ELF-1 (cell line): ENCODE measurements around the gene ADCY5.
"Not testable (repeated sequence)": the region's sequence is repeated elsewhere in the genome, so short reads cannot be mapped to it uniquely, and the experiment has no call there.

ENCODE experiments used
- DNase-seq: peaks from one replicate; pipeline ENCODE4 v3.0.0-alpha.2; 2016; ENCODE audit warnings: low read depth, low spot score

ADCY5 gene

GRCh38 chr3:123448536-123449101, at the start of gene ADCY5:
Gene ADCY5, minus strand, starts transcription at chr3:123449090. Its CDS starts 545 bp downstream, at chr3:123448545.
- DNase-seq, result peak; percentile 41

GRCh38 chr3:123493912-123494311, 45.0 kb upstream of the ADCY5 start:
- DNase-seq, result no peak

GRCh38 chr3:123491966-123492587, 43.2 kb upstream of the ADCY5 start:
- DNase-seq, result no peak

- DNase-seq, result peak; percentile 82
Observed at GRCh38 chr3:123489400-123490004, 40.6 kb upstream of the ADCY5 start.

- no peak for DNase-seq
Observed at GRCh38 chr3:123488645-123489347, 39.9 kb upstream of the ADCY5 start.

- not testable (repeated sequence) for DNase-seq
Observed at GRCh38 chr3:123487063-123487462, 38.2 kb upstream of the ADCY5 start.

- no peak for DNase-seq
Observed at GRCh38 chr3:123486460-123486859, 37.6 kb upstream of the ADCY5 start.

- no peak for DNase-seq
Observed at GRCh38 chr3:123485551-123485950, 36.7 kb upstream of the ADCY5 start.

GRCh38 chr3:123483146-123483545, 34.3 kb upstream of the ADCY5 start:
- no peak for DNase-seq

- no peak for DNase-seq
Observed at GRCh38 chr3:123481722-123482457, 33.0 kb upstream of the ADCY5 start.

- DNase-seq, result no peak
Observed at GRCh38 chr3:123481071-123481470, 32.2 kb upstream of the ADCY5 start.

- DNase-seq, result no peak
Observed at GRCh38 chr3:123480428-123480827, 31.5 kb upstream of the ADCY5 start.

GRCh38 chr3:123479891-123480290, 31.0 kb upstream of the ADCY5 start:
- no peak for DNase-seq

GRCh38 chr3:123478314-123478713, 29.4 kb upstream of the ADCY5 start:
- no peak for DNase-seq

GRCh38 chr3:123476967-123477750, 28.3 kb upstream of the ADCY5 start:
- DNase-seq, result no peak

GRCh38 chr3:123475786-123476185, 26.9 kb upstream of the ADCY5 start:
- no peak for DNase-seq

- DNase-seq, result no peak
Observed at GRCh38 chr3:123471106-123471505, 22.2 kb upstream of the ADCY5 start.

- no peak for DNase-seq
Observed at GRCh38 chr3:123469323-123469995, 20.6 kb upstream of the ADCY5 start.

GRCh38 chr3:123467046-123467445, 18.2 kb upstream of the ADCY5 start:
- DNase-seq, result no peak

- DNase-seq, result no peak
Observed at GRCh38 chr3:123464211-123464610, 15.3 kb upstream of the ADCY5 start.

GRCh38 chr3:123459862-123460261, 11.0 kb upstream of the ADCY5 start:
- peak; percentile 33 for DNase-seq
